Prostate gland (tissue), 2 donors: ENCODE data around the gene PRDM1.

ENCODE experiments used
- CTCF ChIP-seq, 4 experiments: fragments of 200-600 bp in 2 of 4; fragments of 450-650 bp in 2 of 4; sonication (generic) in 2 of 4; IDR thresholded peaks; 1 replicate in 3 of 4; 2 replicates in 1 of 4; pipeline ENCODE4 v1.5.1; 2016 to 2019; ENCODE audit warnings: antibody characterized with exemption in 4 of 4, mild to moderate bottlenecking in 2 of 4, moderate library complexity in 2 of 4
- POLR2A ChIP-seq: fragments of 450-650 bp; IDR thresholded peaks from one replicate; pipeline ENCODE4 v1.6.1; 2016; ENCODE audit warnings: antibody characterized with exemption, mild to moderate bottlenecking
- POLR2AphosphoS5 ChIP-seq: sonication (generic); formaldehyde crosslinking; IDR thresholded peaks from one replicate; pipeline ENCODE4 v1.6.1; 2017; ENCODE audit warnings: antibody characterized with exemption

- TF ChIP-seq CTCF (IDR thresholded peaks at IDR 0.05) (no peak), POLR2AphosphoS5 (no peak), POLR2A (no peak)
These were observed 48.1 kb downstream of the PRDM1 start for GRCh38 chr6:106134087-106134770.
